ENCODE results near the gene ESYT1.

GRCh38 chr12:56127485-56127887, 581 bp upstream of the ESYT1 start:
- TF ChIP-seq GATA2 (IDR thresholded peaks at IDR 0.05; ENCODE audit: low read depth, low read length) (no peak), GATA3 (IDR thresholded peaks at IDR 0.05; ENCODE audit: low read depth, low read length) (no peak)
